Kidney epithelial cell (primary cell): ENCODE data around the gene ANKRD13A. TPM values are rescaled to one million over a fixed set of nuclear protein-coding genes. Genes with fewer than 3 reads are reported as not detected.
A peak's percentile ranks its signal among the peaks of the same experiment; 100 is the strongest.

ENCODE experiments used
- DNase-seq: peaks from one replicate; pipeline ENCODE4 v3.0.0-alpha.2; 2010; ENCODE audit warnings: low read depth
- H3K27me3 ChIP-seq: 2 replicates; pipeline ENCODE4 v1.6.0; 2011; ENCODE audit warnings: low read length; ENCODE audit not compliant: control insufficient read depth, insufficient read depth
- H3K36me3 ChIP-seq: 2 replicates; pipeline ENCODE4 v1.5.1; 2011; ENCODE audit warnings: low read length; ENCODE audit not compliant: control insufficient read depth, insufficient read depth
- H3K4me3 ChIP-seq: 2 replicates; pipeline ENCODE4 v1.5.1; 2011; ENCODE audit warnings: low read depth, mild to moderate bottlenecking, control low read depth, low read length
- total RNA-seq: library from RNA; depleted of rRNA; stranded (reverse); fragments of >200 nt; gene quantifications from 2 replicates; pipeline ENCODE4 v1.2.3, GENCODE V29; 2015
- TF ChIP-seq, protein P1 (sequence below): IDR thresholded peaks from 2 replicates; pipeline ENCODE4 v1.5.1; 2011; ENCODE audit warnings: mild to moderate bottlenecking, moderate library complexity, low read length, control low read depth, inconsistent platforms; ENCODE audit not compliant: insufficient read depth, poor library complexity, severe bottlenecking

Gene ANKRD13A
- total RNA-seq, 1 donor from 2014 or later = 40.6 TPM

DNA sequence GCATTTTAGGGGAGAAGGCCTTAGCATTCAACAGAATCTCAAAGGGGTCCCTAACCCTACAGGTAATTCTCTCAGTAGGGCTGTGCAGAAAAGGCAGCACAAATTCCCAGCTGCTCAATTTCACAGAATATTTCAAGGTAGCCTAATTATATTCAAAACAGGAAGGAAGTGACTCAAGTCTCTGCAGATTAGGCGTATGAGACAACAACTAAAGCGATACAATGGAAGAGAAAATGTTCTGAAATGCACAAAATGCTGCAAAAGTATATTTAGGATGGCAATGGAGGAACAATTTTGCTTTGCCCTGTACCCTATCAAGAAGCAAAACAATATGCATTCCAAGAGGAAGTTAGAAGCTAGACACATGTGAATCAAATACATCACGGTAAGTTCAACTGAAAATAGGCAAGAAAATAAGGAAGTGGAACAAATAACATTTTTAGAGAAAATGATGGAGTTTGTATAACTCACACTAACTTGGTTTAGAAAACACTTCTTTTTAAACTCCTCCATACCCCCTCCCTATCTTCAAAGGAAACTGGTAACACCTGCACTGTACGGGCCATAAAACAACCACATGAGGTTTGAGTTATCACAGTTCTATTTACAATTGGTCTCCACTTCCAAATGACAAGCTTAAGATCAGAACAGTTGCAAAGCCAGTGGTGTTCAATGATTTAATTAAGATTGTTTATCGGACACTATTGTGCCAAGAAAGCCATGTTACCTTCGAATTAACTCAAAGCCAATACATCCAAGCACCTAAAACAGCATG lies 4.6 kb upstream of the ANKRD13A start:
- Histone ChIP-seq H3K36me3 (no peaks in the 10 kb centered on the region), H3K27me3 (no peaks in the 10 kb centered on the region), H3K4me3 (peak overlapping the region; percentile 67)
- no peak for DNase-seq
- TF ChIP-seq, protein P1, sequence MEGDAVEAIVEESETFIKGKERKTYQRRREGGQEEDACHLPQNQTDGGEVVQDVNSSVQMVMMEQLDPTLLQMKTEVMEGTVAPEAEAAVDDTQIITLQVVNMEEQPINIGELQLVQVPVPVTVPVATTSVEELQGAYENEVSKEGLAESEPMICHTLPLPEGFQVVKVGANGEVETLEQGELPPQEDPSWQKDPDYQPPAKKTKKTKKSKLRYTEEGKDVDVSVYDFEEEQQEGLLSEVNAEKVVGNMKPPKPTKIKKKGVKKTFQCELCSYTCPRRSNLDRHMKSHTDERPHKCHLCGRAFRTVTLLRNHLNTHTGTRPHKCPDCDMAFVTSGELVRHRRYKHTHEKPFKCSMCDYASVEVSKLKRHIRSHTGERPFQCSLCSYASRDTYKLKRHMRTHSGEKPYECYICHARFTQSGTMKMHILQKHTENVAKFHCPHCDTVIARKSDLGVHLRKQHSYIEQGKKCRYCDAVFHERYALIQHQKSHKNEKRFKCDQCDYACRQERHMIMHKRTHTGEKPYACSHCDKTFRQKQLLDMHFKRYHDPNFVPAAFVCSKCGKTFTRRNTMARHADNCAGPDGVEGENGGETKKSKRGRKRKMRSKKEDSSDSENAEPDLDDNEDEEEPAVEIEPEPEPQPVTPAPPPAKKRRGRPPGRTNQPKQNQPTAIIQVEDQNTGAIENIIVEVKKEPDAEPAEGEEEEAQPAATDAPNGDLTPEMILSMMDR = no peak

DNA sequence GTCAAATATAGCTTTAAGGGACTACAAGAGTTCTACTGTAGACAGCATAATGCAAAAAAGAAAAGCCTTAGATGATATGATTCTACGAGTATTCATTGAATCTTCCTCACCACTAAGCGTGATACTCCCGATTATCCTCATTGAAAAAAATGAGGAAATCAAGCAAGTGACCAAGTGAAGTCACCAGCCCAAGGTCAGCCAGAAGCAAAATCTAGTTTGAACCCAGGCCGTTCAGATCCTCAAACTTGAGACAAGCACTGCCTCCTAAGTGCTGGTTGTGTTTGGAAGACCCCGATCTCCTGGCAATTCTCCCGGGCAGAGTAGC lies 3.9 kb upstream of the ANKRD13A start:
- H3K27me3 ChIP-seq = no peaks in the 10 kb centered on the region
- no peak for DNase-seq
- H3K36me3 ChIP-seq = no peaks in the 10 kb centered on the region
- TF ChIP-seq, protein P1 = no peak
- H3K4me3 ChIP-seq = peak overlapping the region; percentile 67

DNA sequence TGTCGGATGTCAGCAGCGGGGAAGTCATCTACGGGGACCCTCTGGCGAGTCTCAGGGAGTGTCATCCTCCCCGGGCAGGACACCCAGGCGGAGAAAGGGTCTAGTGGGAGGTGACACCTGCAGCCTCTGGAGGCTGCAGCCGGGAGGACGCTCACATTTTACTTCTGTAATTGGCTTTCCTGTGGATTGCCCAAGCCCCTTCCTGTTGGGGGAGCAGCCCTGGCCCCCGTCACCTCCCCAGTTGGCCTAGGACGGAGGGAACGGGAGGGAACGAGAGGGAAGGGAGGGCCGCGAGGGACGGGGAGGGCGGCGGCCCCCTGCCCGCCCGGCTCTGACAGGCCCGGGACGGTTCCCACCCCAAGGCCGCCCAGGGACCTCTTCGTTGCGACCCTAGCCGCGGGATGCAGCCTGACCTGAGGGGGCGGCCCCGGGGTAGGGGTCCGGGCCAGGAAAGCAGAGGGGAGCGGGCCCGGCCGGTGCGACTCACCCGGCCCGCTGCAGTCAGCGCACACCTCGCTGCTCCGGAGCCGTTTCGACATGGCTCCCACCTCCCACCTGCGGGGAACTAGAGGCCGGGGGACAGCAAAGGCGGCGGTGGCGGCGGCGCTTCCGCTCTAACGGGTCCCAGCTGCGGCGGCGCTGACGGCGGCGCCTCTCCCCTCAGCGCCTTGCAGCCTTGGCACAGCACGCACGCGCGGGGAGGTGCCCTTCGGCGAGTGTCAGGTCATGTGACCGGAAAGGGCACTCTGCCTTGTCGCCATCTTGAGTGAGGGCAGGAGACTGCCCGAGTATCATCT lies 3.3 kb upstream of the ANKRD13A start, which contains the start of gene GIT2:
TSS of gene GIT2 (minus strand) at position 683 of the 797 bp plus-strand sequence. CDS start at position 539, 144 bp downstream.
- Histone ChIP-seq H3K4me3 (peak within 1 kb of the TSS; percentile 67), H3K36me3 (no peaks in the 10 kb centered on the region), H3K27me3 (no peaks in the 10 kb centered on the region)
- DNase-seq = peak; percentile 63
- TF ChIP-seq, protein P1 = no peak

DNA sequence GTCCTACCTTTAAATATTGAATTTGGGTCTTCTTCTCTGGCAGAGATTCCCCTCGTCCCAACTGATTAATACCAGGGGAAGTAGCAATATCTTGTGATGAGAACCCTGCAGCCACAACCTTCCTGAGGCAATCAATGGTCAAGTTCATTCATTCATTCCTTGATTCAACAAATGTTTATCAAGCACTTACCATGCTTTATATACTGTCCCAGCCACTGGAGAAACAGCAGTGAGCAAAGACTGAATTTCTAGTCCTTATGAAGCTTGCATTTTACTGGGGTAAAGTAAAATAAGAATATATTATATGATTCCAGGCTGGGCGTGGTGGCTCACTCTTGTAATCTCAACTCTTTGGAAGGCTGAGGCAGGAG lies 2.8 kb upstream of the ANKRD13A start:
- no peak for DNase-seq
- H3K27me3 ChIP-seq = no peaks in the 10 kb centered on the region
- H3K4me3 ChIP-seq = peak overlapping the region; percentile 67
- TF ChIP-seq, protein P1 = no peak
- H3K36me3 ChIP-seq = no peaks in the 10 kb centered on the region

DNA sequence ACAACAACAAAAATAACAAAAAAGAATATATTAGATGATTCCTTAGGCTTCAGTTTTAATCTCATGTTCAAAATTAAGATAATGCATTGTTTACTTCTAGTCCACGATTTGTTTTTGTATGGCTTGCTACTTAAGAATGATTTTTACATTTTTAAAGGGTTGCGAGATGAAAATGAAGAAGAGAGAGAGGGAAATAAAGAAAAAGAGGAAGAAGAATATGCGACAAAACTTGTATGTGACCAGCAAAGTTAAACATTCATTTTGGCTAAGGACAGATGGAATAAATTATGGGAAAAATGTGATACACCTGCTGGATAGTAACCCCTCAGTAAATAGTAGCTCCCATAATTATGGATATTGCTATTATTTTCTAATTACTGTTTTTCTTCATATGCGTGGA lies 1.8 kb upstream of the ANKRD13A start:
- DNase-seq = no peak
- Histone ChIP-seq H3K27me3 (no peaks in the 10 kb centered on the region), H3K4me3 (no peak overlapping the region), H3K36me3 (no peaks in the 10 kb centered on the region)
- TF ChIP-seq, protein P1 = no peak
